Transverse colon (tissue), 4 donors: ENCODE results near the gene AUH. TPM values are rescaled to one million over a fixed set of nuclear protein-coding genes. Genes with fewer than 3 reads are reported as not detected.

Experiments
- DNase-seq: peaks from one replicate; pipeline ENCODE4 v3.0.0-alpha.2; 2019
- H3K27ac ChIP-seq, 4 donors: fragments of 200-600 bp; sonication (generic); 2 replicates each; pipeline ENCODE4 v1.5.1; 2016 to 2018; ENCODE audit warnings: inconsistent platforms in 4 of 4
- H3K27me3 ChIP-seq: fragments of 200-600 bp; sonication (generic); 2 replicates; pipeline ENCODE4 v1.5.1; 2017; ENCODE audit warnings: inconsistent platforms
- H3K36me3 ChIP-seq, 4 donors: fragments of 200-600 bp; sonication (generic); 2 replicates each; pipeline ENCODE4 v1.5.1; 2017 to 2019; ENCODE audit warnings: inconsistent platforms in 4 of 4
- H3K4me1 ChIP-seq, 4 donors: fragments of 200-600 bp; sonication (generic); 2 replicates each; pipeline ENCODE4 v1.5.1; 2017 to 2020; ENCODE audit warnings: inconsistent platforms in 4 of 4
- H3K4me3 ChIP-seq, 4 donors: fragments of 200-600 bp; sonication (generic); 1 replicate in 1 of 4; 2 replicates in 3 of 4; pipeline versions ENCODE4 v1.5.1 to v1.6.1; 2017 to 2019; ENCODE audit warnings: inconsistent platforms in 4 of 4
- H3K9me3 ChIP-seq, 2 donors: fragments of 200-600 bp; sonication (generic); 2 replicates each; pipeline ENCODE4 v1.5.1; 2017 to 2019; ENCODE audit warnings: inconsistent platforms in 2 of 2
- EP300 ChIP-seq: sonication (generic); formaldehyde crosslinking; IDR thresholded peaks from one replicate; pipeline ENCODE4 v1.6.1; 2017; ENCODE audit warnings: antibody characterized with exemption, low read depth
- POLR2A ChIP-seq: fragments of 450-650 bp; IDR thresholded peaks from one replicate; pipeline ENCODE4 v1.6.1; 2016; ENCODE audit warnings: antibody characterized with exemption, mild to moderate bottlenecking, moderate library complexity
- POLR2AphosphoS5 ChIP-seq, 3 donors: sonication (generic); formaldehyde crosslinking; IDR thresholded peaks; one replicate each; pipeline ENCODE4 v1.6.1; 2016; ENCODE audit warnings: antibody characterized with exemption in 3 of 3
- WGBS, 2 donors: methylation state at CpG; one replicate each; pipeline ENCODE4 v1.1.5; 2018; ENCODE audit warnings: low coverage in 1 of 2; 5-methylcytosine and 5-hydroxymethylcytosine counted together
- in situ Hi-C, 4 donors: fragments of 200-750 bp; cut with MboI; loops; one replicate each; pipeline versions ENCODE4 v1.15.0 to v1.15.1; 2017; ENCODE audit warnings: low sequenced_read_pairs in 3 of 4, low pct_ligation_motif_present in 1 of 4, low pct_unique_long_range_greater_than_20kb in 1 of 4
- intact Hi-C: fragments of 100-400 bp; cut with DNase I; formaldehyde crosslinking; loops from one replicate; pipeline ENCODE4 v1.15.1; 2023; ENCODE audit warnings: low total_unique reads
- total RNA-seq, 4 donors: library from RNA; depleted of rRNA; stranded (reverse); fragments of >200 nt; gene quantifications; one replicate each; pipeline ENCODE4 v1.1.0, GENCODE V29; 2016
- TF ChIP-seq, protein P1 (sequence below), 5 experiments: fragments of 200-600 bp in 3 of 5; fragments of 450-650 bp in 2 of 5; sonication (generic) in 3 of 5; IDR thresholded peaks; 1 replicate in 2 of 5; 2 replicates in 3 of 5; pipeline ENCODE4 v1.5.1; 2016 to 2017; ENCODE audit warnings: antibody characterized with exemption in 5 of 5, inconsistent platforms in 3 of 5, mild to moderate bottlenecking in 2 of 5, moderate library complexity in 1 of 5

The AUH gene
- total RNA-seq, 4 donors from 2014 or later = 55.0 to 136 (median 83.8) TPM

- DNase-seq = peak; percentile 4
Observed at GRCh38 chr9:91179237-91180138, 182.2 kb downstream of the AUH start.

GRCh38 chr9:91178281-91179236 lies 183.2 kb downstream of the AUH start:
- Histone ChIP-seq H3K9me3 (no peaks in the 10 kb centered on the region), H3K36me3 (no peaks in the 10 kb centered on the region), H3K4me1 (peaks cover 4 to 13% (median 9%) of the 10 kb centered on the region in 4 donors), H3K27ac (peak overlapping the region in 1 of 4 donors; percentile 4), H3K27me3 (no peaks in the 10 kb centered on the region), H3K4me3 (no peak overlapping the region)
- in situ Hi-C loops = no loop called here
- DNase-seq = peak; percentile 54
- intact Hi-C loops = no loop called here
- TF ChIP-seq, protein P1, sequence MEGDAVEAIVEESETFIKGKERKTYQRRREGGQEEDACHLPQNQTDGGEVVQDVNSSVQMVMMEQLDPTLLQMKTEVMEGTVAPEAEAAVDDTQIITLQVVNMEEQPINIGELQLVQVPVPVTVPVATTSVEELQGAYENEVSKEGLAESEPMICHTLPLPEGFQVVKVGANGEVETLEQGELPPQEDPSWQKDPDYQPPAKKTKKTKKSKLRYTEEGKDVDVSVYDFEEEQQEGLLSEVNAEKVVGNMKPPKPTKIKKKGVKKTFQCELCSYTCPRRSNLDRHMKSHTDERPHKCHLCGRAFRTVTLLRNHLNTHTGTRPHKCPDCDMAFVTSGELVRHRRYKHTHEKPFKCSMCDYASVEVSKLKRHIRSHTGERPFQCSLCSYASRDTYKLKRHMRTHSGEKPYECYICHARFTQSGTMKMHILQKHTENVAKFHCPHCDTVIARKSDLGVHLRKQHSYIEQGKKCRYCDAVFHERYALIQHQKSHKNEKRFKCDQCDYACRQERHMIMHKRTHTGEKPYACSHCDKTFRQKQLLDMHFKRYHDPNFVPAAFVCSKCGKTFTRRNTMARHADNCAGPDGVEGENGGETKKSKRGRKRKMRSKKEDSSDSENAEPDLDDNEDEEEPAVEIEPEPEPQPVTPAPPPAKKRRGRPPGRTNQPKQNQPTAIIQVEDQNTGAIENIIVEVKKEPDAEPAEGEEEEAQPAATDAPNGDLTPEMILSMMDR (IDR thresholded peaks at IDR 0.05) = no peak
- TF ChIP-seq EP300 = no peak
- no peak for TF ChIP-seq POLR2A
- TF ChIP-seq POLR2AphosphoS5 (IDR thresholded peaks at IDR 0.05) = no peak
- 80% methylated on average over 12 of the region's 15 CpGs; no CpG with 5 or more reads in 1 of the 2 donors for WGBS, 2 donors

More at GRCh38 chr9:91179237-91180138, 182.2 kb downstream of the AUH start:
- H3K27me3 ChIP-seq = no peaks in the 10 kb centered on the region
- TF ChIP-seq, protein P1 (IDR thresholded peaks at IDR 0.05) = no peak
- TF ChIP-seq EP300 (no peak), POLR2A (no peak), POLR2AphosphoS5 (IDR thresholded peaks at IDR 0.05) (no peak)
- in situ Hi-C loops = no loop called here
- no peaks in the 10 kb centered on the region for H3K9me3 ChIP-seq
- H3K36me3 ChIP-seq = no peaks in the 10 kb centered on the region
- intact Hi-C loops = no loop called here
- WGBS, 2 donors = 92 to 94% methylated on average over 3 to 23 of the region's 23 CpGs
- H3K4me3 ChIP-seq = no peak overlapping the region
- no peak overlapping the region for H3K27ac ChIP-seq
- H3K4me1 ChIP-seq = peaks cover 4 to 13% (median 9%) of the 10 kb centered on the region in 4 donors

DNA sequence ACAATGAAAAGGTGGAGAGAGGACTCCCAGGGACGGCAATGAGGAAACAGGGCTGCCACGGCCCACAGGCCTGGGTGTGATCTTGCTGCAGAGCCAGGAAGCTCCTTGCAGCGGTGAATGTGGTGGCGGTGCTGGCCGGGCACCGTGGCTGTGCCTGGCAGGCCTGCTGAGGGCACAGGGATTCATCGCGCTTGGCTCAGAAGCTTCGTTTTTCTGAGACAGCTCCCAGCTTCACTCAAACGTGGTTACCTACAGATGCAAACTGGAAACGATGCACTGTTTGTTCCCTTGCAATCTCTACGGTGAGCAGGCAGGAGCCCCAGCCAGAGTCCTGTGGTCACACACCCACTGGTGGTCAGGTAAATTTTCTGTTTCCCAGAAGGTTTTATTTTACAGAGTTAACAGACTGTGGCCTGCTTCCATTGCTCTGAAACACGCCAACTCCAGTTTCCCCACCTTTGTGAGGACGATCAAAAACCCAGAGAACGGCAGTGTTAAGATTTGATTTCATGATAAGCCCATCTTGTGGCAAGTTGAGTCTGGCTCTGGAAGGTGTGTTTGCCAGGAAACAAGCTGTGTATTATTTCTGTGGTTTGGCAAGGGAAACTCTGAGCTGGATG lies 183.9 kb downstream of the AUH start:
- Histone ChIP-seq H3K4me1 (peaks cover 4 to 13% (median 9%) of the 10 kb centered on the region in 4 donors), H3K4me3 (no peak overlapping the region), H3K27ac (peak overlapping the region in 2 of 4 donors; percentile 4 to 22), H3K36me3 (no peaks in the 10 kb centered on the region), H3K9me3 (no peaks in the 10 kb centered on the region), H3K27me3 (no peaks in the 10 kb centered on the region)
- TF ChIP-seq EP300 (no peak), POLR2A (no peak), POLR2AphosphoS5 (IDR thresholded peaks at IDR 0.05) (no peak)
- TF ChIP-seq, protein P1 (IDR thresholded peaks at IDR 0.05) = no peak
- intact Hi-C loops = no loop called here
- peak; percentile 58 for DNase-seq
- in situ Hi-C loops = no loop called here
- WGBS, 2 donors = 53% methylated on average over 15 of the region's 15 CpGs; no CpG with 5 or more reads in 1 of the 2 donors
